Lower leg skin (tissue), 3 donors: ENCODE measurements around the gene PLEKHB2.

Experiments used
- CTCF ChIP-seq, 3 donors: fragments of 450-650 bp; IDR thresholded peaks; one replicate each; pipeline ENCODE4 v1.5.1; 2016; ENCODE audit warnings: antibody characterized with exemption in 3 of 3, mild to moderate bottlenecking in 3 of 3, moderate library complexity in 2 of 3
- POLR2A ChIP-seq, 2 donors: fragments of 450-650 bp; IDR thresholded peaks; one replicate each; pipeline ENCODE4 v1.6.1; 2016 to 2017; ENCODE audit warnings: antibody characterized with exemption in 2 of 2, mild to moderate bottlenecking in 1 of 2, moderate library complexity in 1 of 2

- TF ChIP-seq CTCF (IDR thresholded peaks at IDR 0.05) (no peak), POLR2A (IDR thresholded peaks at IDR 0.05) (no peak)
Observed at GRCh38 chr2:131056204-131056931, 48.8 kb upstream of the PLEKHB2 start.
